ENCODE data around the gene GON4L.

Gene GON4L

GRCh38 chr1:155847823-155848529 is 9.0 kb downstream of the GON4L start:
- Histone ChIP-seq H2BK120ac (ENCODE audit: low read depth, low read length) (no peak overlapping the region), H2BK15ac (ENCODE audit: low read depth, poor library complexity, severe bottlenecking) (no peak overlapping the region), H4K91ac (ENCODE audit: low read length) (no peak overlapping the region), H3K14ac (ENCODE audit: low read length in 2 of 2) (no peak overlapping the region), H2AFZ (ENCODE audit: low read depth, low read length) (no peak overlapping the region), H3K79me1 (replicated peaks; ENCODE audit: low read length, poor library complexity, severe bottlenecking) (peaks cover 20% of the 10 kb centered on the region), H3K9ac (ENCODE audit: low read length) (no peak overlapping the region), H2BK12ac (ENCODE audit: low read length in 2 of 2) (no peak overlapping the region), H3K23ac (ENCODE audit: low read length in 2 of 2) (no peak overlapping the region), H3K9me3 (ENCODE audit: control insufficient read depth, low read length) (no peaks in the 10 kb centered on the region), H3K27me3 (ENCODE audit: control insufficient read depth in 1 of 2, insufficient read depth in 1 of 2, low read length in 2 of 2) (no peaks in the 10 kb centered on the region), H3K4me1 (ENCODE audit: control insufficient read depth, insufficient read depth, low read depth, low read length) (no peaks in the 10 kb centered on the region), H3K18ac (ENCODE audit: low read depth in 1 of 2, low read length in 2 of 2) (no peak overlapping the region), H3K27ac (ENCODE audit: low read length, poor library complexity, severe bottlenecking) (no peak overlapping the region), H3K4me3 (ENCODE audit: insufficient read depth in 1 of 2, low read depth in 1 of 2, low read length in 2 of 2) (no peak overlapping the region), H3K4ac (ENCODE audit: low read depth in 1 of 2, low read length in 2 of 2) (no peak overlapping the region), H3K4me2 (ENCODE audit: low read length, poor library complexity, severe bottlenecking) (no peak overlapping the region), H2BK5ac (ENCODE audit: low read depth, low read length, poor library complexity, severe bottlenecking) (no peak overlapping the region), H4K8ac (ENCODE audit: low read length) (no peak overlapping the region), H3K36me3 (ENCODE audit: control insufficient read depth in 1 of 2, insufficient read depth in 2 of 2, low read depth in 1 of 2, low read length in 2 of 2) (peaks cover 47 to 73% of the 10 kb centered on the region in 2 experiments), H2AK5ac (ENCODE audit: low read length, severe bottlenecking) (no peak overlapping the region)
- DNase-seq: no peak
- WGBS: no CpG with 5 or more reads among the region's 1 CpG

GRCh38 chr1:155844860-155845421 is 12.1 kb downstream of the GON4L start:
- H3K23ac ChIP-seq (ENCODE audit: low read length in 2 of 2): no peak overlapping the region
- peaks cover 24 to 51% of the 10 kb centered on the region in 2 experiments for H3K36me3 ChIP-seq (ENCODE audit: control insufficient read depth in 1 of 2, insufficient read depth in 2 of 2, low read depth in 1 of 2, low read length in 2 of 2)
- H3K4ac ChIP-seq (ENCODE audit: low read depth in 1 of 2, low read length in 2 of 2): no peak overlapping the region
- no peak overlapping the region for H4K91ac ChIP-seq (ENCODE audit: low read length)
- peaks cover 24% of the 10 kb centered on the region for H3K79me1 ChIP-seq (replicated peaks; ENCODE audit: low read length, poor library complexity, severe bottlenecking)
- H4K8ac ChIP-seq (ENCODE audit: low read length): no peak overlapping the region
- H2AFZ ChIP-seq (ENCODE audit: low read depth, low read length): no peak overlapping the region
- no peak overlapping the region for H3K9ac ChIP-seq (ENCODE audit: low read length)
- no peak overlapping the region for H3K27ac ChIP-seq (ENCODE audit: low read length, poor library complexity, severe bottlenecking)
- no peak overlapping the region for H2BK5ac ChIP-seq (ENCODE audit: low read depth, low read length, poor library complexity, severe bottlenecking)
- no peaks in the 10 kb centered on the region for H3K9me3 ChIP-seq (ENCODE audit: control insufficient read depth, low read length)
- no peak overlapping the region for H3K14ac ChIP-seq (ENCODE audit: low read length in 2 of 2)
- no peak overlapping the region for H2AK5ac ChIP-seq (ENCODE audit: low read length, severe bottlenecking)
- H3K4me3 ChIP-seq (ENCODE audit: insufficient read depth in 1 of 2, low read depth in 1 of 2, low read length in 2 of 2): no peak overlapping the region
- H2BK12ac ChIP-seq (ENCODE audit: low read length in 2 of 2): no peak overlapping the region
- H2BK120ac ChIP-seq (ENCODE audit: low read depth, low read length): no peak overlapping the region
- no CpG with 5 or more reads among the region's 1 CpG for WGBS
- no peaks in the 10 kb centered on the region for H3K4me1 ChIP-seq (ENCODE audit: control insufficient read depth, insufficient read depth, low read depth, low read length)
- no peak overlapping the region for H2BK15ac ChIP-seq (ENCODE audit: low read depth, poor library complexity, severe bottlenecking)
- H3K18ac ChIP-seq (ENCODE audit: low read depth in 1 of 2, low read length in 2 of 2): no peak overlapping the region
- no peak for DNase-seq
- H3K27me3 ChIP-seq (ENCODE audit: control insufficient read depth in 1 of 2, insufficient read depth in 1 of 2, low read length in 2 of 2): no peaks in the 10 kb centered on the region
- no peak overlapping the region for H3K4me2 ChIP-seq (ENCODE audit: low read length, poor library complexity, severe bottlenecking)

- Histone ChIP-seq H3K23ac (ENCODE audit: low read length in 2 of 2) (no peak overlapping the region), H2BK15ac (ENCODE audit: low read depth, poor library complexity, severe bottlenecking) (no peak overlapping the region), H3K79me1 (replicated peaks; ENCODE audit: low read length, poor library complexity, severe bottlenecking) (peaks cover 32% of the 10 kb centered on the region), H4K91ac (ENCODE audit: low read length) (no peak overlapping the region), H3K18ac (ENCODE audit: low read depth in 1 of 2, low read length in 2 of 2) (no peak overlapping the region), H4K8ac (ENCODE audit: low read length) (no peak overlapping the region), H2AK5ac (ENCODE audit: low read length, severe bottlenecking) (no peak overlapping the region), H3K36me3 (ENCODE audit: control insufficient read depth in 1 of 2, insufficient read depth in 2 of 2, low read depth in 1 of 2, low read length in 2 of 2) (peaks cover 19 to 42% of the 10 kb centered on the region in 2 experiments), H3K9me3 (ENCODE audit: control insufficient read depth, low read length) (no peaks in the 10 kb centered on the region), H3K4me1 (ENCODE audit: control insufficient read depth, insufficient read depth, low read depth, low read length) (no peaks in the 10 kb centered on the region), H3K14ac (ENCODE audit: low read length in 2 of 2) (no peak overlapping the region), H3K4me2 (ENCODE audit: low read length, poor library complexity, severe bottlenecking) (no peak overlapping the region), H2BK120ac (ENCODE audit: low read depth, low read length) (no peak overlapping the region), H3K4me3 (ENCODE audit: insufficient read depth in 1 of 2, low read depth in 1 of 2, low read length in 2 of 2) (no peak overlapping the region), H2AFZ (ENCODE audit: low read depth, low read length) (no peak overlapping the region), H3K27me3 (ENCODE audit: control insufficient read depth in 1 of 2, insufficient read depth in 1 of 2, low read length in 2 of 2) (no peaks in the 10 kb centered on the region), H3K9ac (ENCODE audit: low read length) (no peak overlapping the region), H3K4ac (ENCODE audit: low read depth in 1 of 2, low read length in 2 of 2) (no peak overlapping the region), H2BK5ac (ENCODE audit: low read depth, low read length, poor library complexity, severe bottlenecking) (no peak overlapping the region), H2BK12ac (ENCODE audit: low read length in 2 of 2) (no peak overlapping the region), H3K27ac (ENCODE audit: low read length, poor library complexity, severe bottlenecking) (no peak overlapping the region)
- 97% methylated on average over 5 of the region's 5 CpGs for WGBS
- DNase-seq: no peak
Observed at GRCh38 chr1:155840386-155840785, 16.6 kb downstream of the GON4L start.

GRCh38 chr1:155835548-155835947 is 21.5 kb downstream of the GON4L start:
- Histone ChIP-seq H3K36me3 (ENCODE audit: control insufficient read depth in 1 of 2, insufficient read depth in 2 of 2, low read depth in 1 of 2, low read length in 2 of 2) (peaks cover 14 to 16% of the 10 kb centered on the region in 2 experiments), H2AFZ (ENCODE audit: low read depth, low read length) (no peak overlapping the region), H3K27me3 (ENCODE audit: control insufficient read depth in 1 of 2, insufficient read depth in 1 of 2, low read length in 2 of 2) (no peaks in the 10 kb centered on the region), H4K91ac (ENCODE audit: low read length) (no peak overlapping the region), H2AK5ac (ENCODE audit: low read length, severe bottlenecking) (no peak overlapping the region), H3K4me2 (ENCODE audit: low read length, poor library complexity, severe bottlenecking) (no peak overlapping the region), H3K4me1 (ENCODE audit: control insufficient read depth, insufficient read depth, low read depth, low read length) (peaks cover 5% of the 10 kb centered on the region), H3K14ac (ENCODE audit: low read length in 2 of 2) (no peak overlapping the region), H2BK15ac (ENCODE audit: low read depth, poor library complexity, severe bottlenecking) (no peak overlapping the region), H2BK12ac (ENCODE audit: low read length in 2 of 2) (no peak overlapping the region), H2BK5ac (ENCODE audit: low read depth, low read length, poor library complexity, severe bottlenecking) (no peak overlapping the region), H3K79me1 (replicated peaks; ENCODE audit: low read length, poor library complexity, severe bottlenecking) (peaks cover 22% of the 10 kb centered on the region), H3K18ac (ENCODE audit: low read depth in 1 of 2, low read length in 2 of 2) (no peak overlapping the region), H3K4me3 (ENCODE audit: insufficient read depth in 1 of 2, low read depth in 1 of 2, low read length in 2 of 2) (no peak overlapping the region), H2BK120ac (ENCODE audit: low read depth, low read length) (no peak overlapping the region), H3K4ac (ENCODE audit: low read depth in 1 of 2, low read length in 2 of 2) (no peak overlapping the region), H3K9me3 (ENCODE audit: control insufficient read depth, low read length) (no peaks in the 10 kb centered on the region), H4K8ac (ENCODE audit: low read length) (no peak overlapping the region), H3K27ac (ENCODE audit: low read length, poor library complexity, severe bottlenecking) (no peak overlapping the region), H3K9ac (ENCODE audit: low read length) (no peak overlapping the region), H3K23ac (ENCODE audit: low read length in 2 of 2) (no peak overlapping the region)
- WGBS: 97% methylated on average over 6 of the region's 6 CpGs
- DNase-seq: no peak

All from mesenchymal stem cell (in vitro differentiated cells and primary cell).